ENCODE measurements around the gene PDSS1.

DNA sequence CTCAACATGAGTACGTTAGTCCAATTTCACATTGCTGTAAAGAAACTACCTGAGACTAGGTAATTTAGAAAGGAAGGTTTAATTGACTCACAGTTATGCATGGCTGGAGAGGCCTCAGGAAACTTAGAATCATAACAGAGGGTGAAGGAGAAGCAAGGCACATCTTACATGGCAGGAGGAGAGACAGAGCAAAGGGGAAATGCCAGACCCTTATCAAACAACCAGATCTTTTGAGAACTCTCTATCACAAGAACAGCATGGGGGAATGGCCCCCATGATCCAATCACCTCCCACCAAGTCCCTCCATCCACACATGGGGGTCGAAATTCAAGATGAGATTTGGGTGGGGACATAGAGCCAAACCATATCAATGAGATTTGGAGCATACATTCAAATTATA lies 34.6 kb upstream of the PDSS1 start:
- TF ChIP-seq BHLHE40 (IDR thresholded peaks at IDR 0.05; ENCODE audit: borderline replicate concordance), result no peak
- no peak for TF ChIP-seq SP1 (IDR thresholded peaks at IDR 0.05)
- no peak for TF ChIP-seq NFRKB (IDR thresholded peaks at IDR 0.05)
- TF ChIP-seq HDGF (IDR thresholded peaks at IDR 0.05; ENCODE audit: borderline replicate concordance), result no peak
- no peak for TF ChIP-seq SUZ12 (IDR thresholded peaks at IDR 0.05)
- TF ChIP-seq, protein P1, sequence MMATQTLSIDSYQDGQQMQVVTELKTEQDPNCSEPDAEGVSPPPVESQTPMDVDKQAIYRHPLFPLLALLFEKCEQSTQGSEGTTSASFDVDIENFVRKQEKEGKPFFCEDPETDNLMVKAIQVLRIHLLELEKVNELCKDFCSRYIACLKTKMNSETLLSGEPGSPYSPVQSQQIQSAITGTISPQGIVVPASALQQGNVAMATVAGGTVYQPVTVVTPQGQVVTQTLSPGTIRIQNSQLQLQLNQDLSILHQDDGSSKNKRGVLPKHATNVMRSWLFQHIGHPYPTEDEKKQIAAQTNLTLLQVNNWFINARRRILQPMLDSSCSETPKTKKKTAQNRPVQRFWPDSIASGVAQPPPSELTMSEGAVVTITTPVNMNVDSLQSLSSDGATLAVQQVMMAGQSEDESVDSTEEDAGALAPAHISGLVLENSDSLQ (IDR thresholded peaks at IDR 0.05), result no peak
- no peak for TF ChIP-seq FOXM1 (IDR thresholded peaks at IDR 0.05; ENCODE audit: borderline replicate concordance)
- no peak for TF ChIP-seq FOXK2 (IDR thresholded peaks at IDR 0.05)
- no peak for TF ChIP-seq LEF1 (IDR thresholded peaks at IDR 0.05; ENCODE audit: borderline replicate concordance)
- no peak for TF ChIP-seq L3MBTL2 (conservative IDR thresholded peaks at IDR 0.05)
- no peak for TF ChIP-seq TARDBP (IDR thresholded peaks at IDR 0.05)
